HepG2 (cell line): ENCODE measurements around the gene UBE2Q2. TPM values are rescaled to one million over a fixed set of nuclear protein-coding genes. Genes with fewer than 3 reads are reported as not detected.

Source experiments
- ATAC-seq: fragments of 200-7000 bp; cut with Tn5 transposase; 3 replicates; pipeline ENCODE4 v1.9.1; 2020; ENCODE audit warnings: mild to moderate bottlenecking, moderate library complexity
- BruUV-seq: library from RNA; stranded (reverse); fragments of 400-500 nt; replicated peaks from 2 replicates; lab custom pipeline; 2021; lab: Mats Ljungman, UMichigan
- CTCF ChIA-PET: fragments of 300-600 bp; formaldehyde crosslinking; extraction: SDS; loops from one replicate; lab custom pipeline; 2021; ENCODE audit warnings: low total read pairs, inconsistent platforms, low intra/inter-chr PET ratio; lab: Yijun Ruan, JAX
- POLR2A ChIA-PET: fragments of 350-600 bp; sonication (Branson Sonifier 250); formaldehyde crosslinking; loops from one replicate; lab custom pipeline; 2020; ENCODE audit warnings: antibody characterized with exemption, inconsistent platforms; lab: Yijun Ruan, JAX
- DNase-seq: peaks from one replicate; pipeline ENCODE4 v3.0.0-alpha.2; 2015; ENCODE audit warnings: low spot score
- FAIRE-seq: peaks from 3 replicates; lab custom pipeline; 2011; peaks lifted over from hg19 to GRCh38; lab: Jason Lieb, UNC
- H2AFZ ChIP-seq: one replicate; pipeline ENCODE4 v1.6.1; 2011; ENCODE audit warnings: low read length, inconsistent platforms
- H3K27ac ChIP-seq: fragments of 300-600 bp; 3 replicates; pipeline ENCODE4 v1.8.0; 2011; ENCODE audit warnings: mixed run types, mild to moderate bottlenecking, mixed read lengths, low read length, inconsistent platforms; ENCODE audit not compliant: insufficient read depth; ENCODE audit errors: extremely low read length
- H3K27me3 ChIP-seq, 2 experiments: fragments of 200-600 bp in 1 of 2; 2 replicates in 1 of 2; 3 replicates in 1 of 2; pipeline versions ENCODE4 v1.6.0 to v1.8.0; 2011; ENCODE audit warnings: low read length in 2 of 2, mild to moderate bottlenecking in 2 of 2, moderate library complexity in 2 of 2, inconsistent platforms in 1 of 2; ENCODE audit not compliant: insufficient read depth in 2 of 2, control insufficient read depth in 1 of 2
- H3K36me3 ChIP-seq, 2 experiments: fragments of 200-600 bp in 1 of 2; replicated peaks in 1 of 2; 2 replicates in 1 of 2; 3 replicates in 1 of 2; pipeline versions ENCODE4 v1.5.1 to v1.8.0; 2011; ENCODE audit warnings: low read length in 2 of 2, inconsistent platforms in 1 of 2; ENCODE audit not compliant: insufficient read depth in 2 of 2, control insufficient read depth in 1 of 2
- H3K4me1 ChIP-seq: 2 replicates; pipeline ENCODE4 v1.5.1; 2012; ENCODE audit warnings: low read length, inconsistent platforms; ENCODE audit not compliant: insufficient read depth
- H3K4me2 ChIP-seq: 2 replicates; pipeline ENCODE4 v1.6.0; 2011; ENCODE audit warnings: low read depth, low read length, inconsistent platforms
- H3K4me3 ChIP-seq, 3 experiments: fragments of 200-600 bp in 1 of 3; sonication (generic), shearing (Covaris generic) in 1 of 3; replicated peaks in 1 of 3; 2 replicates each; pipeline ENCODE4 v1.5.1; 2011 to 2016; ENCODE audit warnings: low read length in 3 of 3, inconsistent platforms in 2 of 3, low read depth in 2 of 3, mild to moderate bottlenecking in 2 of 3, control low read depth in 1 of 3, mixed read lengths in 1 of 3; ENCODE audit not compliant: insufficient read depth in 1 of 3
- H3K79me2 ChIP-seq: one replicate; pipeline ENCODE4 v1.6.1; 2011; ENCODE audit warnings: low read length, inconsistent platforms; ENCODE audit not compliant: insufficient read depth
- H3K9ac ChIP-seq: 2 replicates; pipeline ENCODE4 v1.6.0; 2011; ENCODE audit warnings: mild to moderate bottlenecking, low read depth, low read length, inconsistent platforms; ENCODE audit not compliant: insufficient read depth
- H3K9me3 ChIP-seq: 2 replicates; pipeline ENCODE4 v1.5.1; 2012; ENCODE audit warnings: mild to moderate bottlenecking, low read length
- H4K20me1 ChIP-seq: 2 replicates; pipeline ENCODE4 v1.6.0; 2011; ENCODE audit warnings: inconsistent platforms, mild to moderate bottlenecking, low read length, moderate library complexity; ENCODE audit not compliant: insufficient read depth
- IKZF5 ChIP-seq: IDR thresholded peaks from 2 replicates; pipeline ENCODE4 v1.6.1; 2018; ENCODE audit warnings: missing genetic modification reagents, mild to moderate bottlenecking, missing compliant biosample characterization
- IRF1 ChIP-seq: sonication (generic); formaldehyde crosslinking; IDR thresholded peaks from 2 replicates; pipeline ENCODE4 v1.4.0; 2020; ENCODE audit warnings: low read depth, mild to moderate bottlenecking, missing genetic modification reagents
- SRSF4 ChIP-seq: fragments of 200-400 bp; formaldehyde crosslinking; IDR thresholded peaks from one replicate; pipeline ENCODE4 v1.6.1; 2018; ENCODE audit warnings: mild to moderate bottlenecking, low read depth, low read length, moderate library complexity; ENCODE audit not compliant: poor library complexity, severe bottlenecking
- ZFP37 ChIP-seq: sonication (generic); formaldehyde crosslinking; IDR thresholded peaks from 2 replicates; pipeline ENCODE4 v1.4.0; 2020; ENCODE audit warnings: missing genetic modification reagents, borderline replicate concordance
- ZNF552 ChIP-seq: sonication (generic); formaldehyde crosslinking; IDR thresholded peaks from 2 replicates; pipeline ENCODE4 v1.9.0; 2022; ENCODE audit warnings: missing genetic modification reagents, mild to moderate bottlenecking, borderline replicate concordance
- ZNF557 ChIP-seq: sonication (generic); formaldehyde crosslinking; IDR thresholded peaks from 2 replicates; pipeline ENCODE4 v1.4.0; 2020; ENCODE audit warnings: missing genetic modification reagents
- ZNF609 ChIP-seq: sonication (generic); formaldehyde crosslinking; IDR thresholded peaks from 2 replicates; pipeline ENCODE4 v1.4.0; 2020; ENCODE audit warnings: mild to moderate bottlenecking, missing genetic modification reagents, borderline replicate concordance
- WGBS: methylation state at CpG from one replicate; pipeline ENCODE4 v1.1.6; 2017; ENCODE audit warnings: low lambda C conversion rate; 5-methylcytosine and 5-hydroxymethylcytosine counted together
- in situ Hi-C: cut with HindIII; loops from 2 replicates; pipeline ENCODE4 v1.10.0; 2017; ENCODE audit warnings: low pct_unique_long_range_greater_than_20kb; ENCODE audit not compliant: extremely low pct_ligation_motif_present
- intact Hi-C: fragments of 100-400 bp; cut with micrococcal nuclease; formaldehyde crosslinking; loops from one replicate; pipeline ENCODE4 v1.10.0; 2022; ENCODE audit not compliant: unreplicated experiment
- polyA plus RNA-seq, 8 experiments: library from polyadenylated mRNA; depleted of rRNA in 3 of 8; stranded (reverse) in 7 of 8; unstranded in 1 of 8; fragments of >200 nt; fragmentation: Illumina TruSeq in 4 of 8; extraction: Trizol in 4 of 8; gene quantifications; 2 replicates each; pipeline versions ENCODE4 v1.2.1 to v1.2.3, GENCODE V29; 2011 to 2016; ENCODE audit warnings: low read depth in 4 of 8, missing spikeins in 1 of 8, mixed read lengths in 1 of 8; ENCODE audit not compliant: insufficient read depth in 1 of 8
- total RNA-seq, 5 experiments: library from RNA; depleted of rRNA; stranded (reverse); fragments of >200 nt; fragmentation: Illumina TruSeq; extraction: Trizol; gene quantifications; 2 replicates each; pipeline ENCODE4 v1.2.3, GENCODE V29; 2016; ENCODE audit warnings: low read depth in 1 of 5
- TF ChIP-seq, protein P1 (sequence below): sonication (generic); formaldehyde crosslinking; IDR thresholded peaks from 2 replicates; pipeline ENCODE4 v1.5.1; 2020; ENCODE audit warnings: mild to moderate bottlenecking, missing genetic modification reagents, borderline replicate concordance
- TF ChIP-seq, protein P2 (sequence below): IDR thresholded peaks from 2 replicates; pipeline ENCODE4 v1.6.1; 2012; ENCODE audit warnings: low read depth, low read length, improper control_type of control experiment

Gene UBE2Q2
- total and polyA plus RNA-seq, 2 of the 13 experiments (the other 11 are each of a cell fraction or from before 2014, with no cell fraction given) = 10.6 to 20.4 TPM

DNA sequence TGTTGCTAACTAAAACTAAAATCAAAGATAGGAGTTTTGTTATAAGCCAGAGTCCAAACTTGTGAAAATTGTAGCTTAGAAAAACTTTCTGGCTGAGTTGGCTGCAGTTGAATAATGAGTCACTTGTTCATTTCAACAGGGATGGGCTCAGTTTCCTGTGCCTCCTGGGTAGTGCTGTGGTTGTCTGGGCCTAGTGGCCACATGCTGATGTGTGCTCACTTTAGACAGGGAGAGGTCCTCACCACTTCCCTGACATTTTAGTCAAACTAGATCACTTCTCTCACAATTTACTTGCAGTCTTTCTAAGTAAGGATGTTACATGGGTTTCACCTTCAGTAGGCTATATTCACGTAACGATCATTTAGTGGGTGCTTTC, 6.3 kb upstream of the UBE2Q2 start:
- Histone ChIP-seq H3K9ac (no peak overlapping the region), H3K79me2 (no peaks in the 10 kb centered on the region), H3K27me3 (peaks cover 4 to 7% of the 10 kb centered on the region in 2 experiments; a peak in 2 of 5 replicates), H3K4me2 (no peak overlapping the region), H3K27ac (no peak overlapping the region), H4K20me1 (no peaks in the 10 kb centered on the region), H3K4me3 (no peak overlapping the region), H3K36me3 (no peaks in the 10 kb centered on the region), H2AFZ (no peak overlapping the region), H3K4me1 (peaks cover 5% of the 10 kb centered on the region; the same call in 1 of the 2 replicates), H3K9me3 (no peaks in the 10 kb centered on the region)
- DNase-seq = no peak
- ChIA-PET POLR2A (no interaction called here), CTCF (no interaction called here)
- no peak for ATAC-seq
- BruUV-seq = no TSS peak
- in situ Hi-C loops (no loop called here), intact Hi-C loops (no loop called here)
- TF ChIP-seq IKZF5 (CRISPR knock-in tag) = no peak
- TF ChIP-seq ZFP37 = no peak
- TF ChIP-seq ZNF609 (CRISPR knock-in tag) = no peak
- no peak for TF ChIP-seq SRSF4
- TF ChIP-seq, protein P1, sequence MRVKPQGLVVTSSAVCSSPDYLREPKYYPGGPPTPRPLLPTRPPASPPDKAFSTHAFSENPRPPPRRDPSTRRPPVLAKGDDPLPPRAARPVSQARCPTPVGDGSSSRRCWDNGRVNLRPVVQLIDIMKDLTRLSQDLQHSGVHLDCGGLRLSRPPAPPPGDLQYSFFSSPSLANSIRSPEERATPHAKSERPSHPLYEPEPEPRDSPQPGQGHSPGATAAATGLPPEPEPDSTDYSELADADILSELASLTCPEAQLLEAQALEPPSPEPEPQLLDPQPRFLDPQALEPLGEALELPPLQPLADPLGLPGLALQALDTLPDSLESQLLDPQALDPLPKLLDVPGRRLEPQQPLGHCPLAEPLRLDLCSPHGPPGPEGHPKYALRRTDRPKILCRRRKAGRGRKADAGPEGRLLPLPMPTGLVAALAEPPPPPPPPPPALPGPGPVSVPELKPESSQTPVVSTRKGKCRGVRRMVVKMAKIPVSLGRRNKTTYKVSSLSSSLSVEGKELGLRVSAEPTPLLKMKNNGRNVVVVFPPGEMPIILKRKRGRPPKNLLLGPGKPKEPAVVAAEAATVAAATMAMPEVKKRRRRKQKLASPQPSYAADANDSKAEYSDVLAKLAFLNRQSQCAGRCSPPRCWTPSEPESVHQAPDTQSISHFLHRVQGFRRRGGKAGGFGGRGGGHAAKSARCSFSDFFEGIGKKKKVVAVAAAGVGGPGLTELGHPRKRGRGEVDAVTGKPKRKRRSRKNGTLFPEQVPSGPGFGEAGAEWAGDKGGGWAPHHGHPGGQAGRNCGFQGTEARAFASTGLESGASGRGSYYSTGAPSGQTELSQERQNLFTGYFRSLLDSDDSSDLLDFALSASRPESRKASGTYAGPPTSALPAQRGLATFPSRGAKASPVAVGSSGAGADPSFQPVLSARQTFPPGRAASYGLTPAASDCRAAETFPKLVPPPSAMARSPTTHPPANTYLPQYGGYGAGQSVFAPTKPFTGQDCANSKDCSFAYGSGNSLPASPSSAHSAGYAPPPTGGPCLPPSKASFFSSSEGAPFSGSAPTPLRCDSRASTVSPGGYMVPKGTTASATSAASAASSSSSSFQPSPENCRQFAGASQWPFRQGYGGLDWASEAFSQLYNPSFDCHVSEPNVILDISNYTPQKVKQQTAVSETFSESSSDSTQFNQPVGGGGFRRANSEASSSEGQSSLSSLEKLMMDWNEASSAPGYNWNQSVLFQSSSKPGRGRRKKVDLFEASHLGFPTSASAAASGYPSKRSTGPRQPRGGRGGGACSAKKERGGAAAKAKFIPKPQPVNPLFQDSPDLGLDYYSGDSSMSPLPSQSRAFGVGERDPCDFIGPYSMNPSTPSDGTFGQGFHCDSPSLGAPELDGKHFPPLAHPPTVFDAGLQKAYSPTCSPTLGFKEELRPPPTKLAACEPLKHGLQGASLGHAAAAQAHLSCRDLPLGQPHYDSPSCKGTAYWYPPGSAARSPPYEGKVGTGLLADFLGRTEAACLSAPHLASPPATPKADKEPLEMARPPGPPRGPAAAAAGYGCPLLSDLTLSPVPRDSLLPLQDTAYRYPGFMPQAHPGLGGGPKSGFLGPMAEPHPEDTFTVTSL (CRISPR knock-in tag) = no peak
- TF ChIP-seq ZNF552 (CRISPR knock-in tag) = no peak
- TF ChIP-seq, protein P2, sequence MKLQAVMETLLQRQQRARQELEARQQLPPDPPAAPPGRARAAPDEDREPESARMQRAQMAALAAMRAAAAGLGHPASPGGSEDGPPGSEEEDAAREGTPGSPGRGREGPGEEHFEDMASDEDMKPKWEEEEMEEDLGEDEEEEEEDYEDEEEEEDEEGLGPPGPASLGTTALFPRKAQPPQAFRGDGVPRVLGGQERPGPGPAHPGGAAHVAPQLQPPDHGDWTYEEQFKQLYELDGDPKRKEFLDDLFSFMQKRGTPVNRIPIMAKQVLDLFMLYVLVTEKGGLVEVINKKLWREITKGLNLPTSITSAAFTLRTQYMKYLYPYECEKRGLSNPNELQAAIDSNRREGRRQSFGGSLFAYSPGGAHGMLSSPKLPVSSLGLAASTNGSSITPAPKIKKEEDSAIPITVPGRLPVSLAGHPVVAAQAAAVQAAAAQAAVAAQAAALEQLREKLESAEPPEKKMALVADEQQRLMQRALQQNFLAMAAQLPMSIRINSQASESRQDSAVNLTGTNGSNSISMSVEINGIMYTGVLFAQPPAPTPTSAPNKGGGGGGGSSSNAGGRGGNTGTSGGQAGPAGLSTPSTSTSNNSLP = no peak
- TF ChIP-seq IRF1 (CRISPR knock-in tag) = no peak
- no peak for TF ChIP-seq ZNF557 (CRISPR knock-in tag)
- WGBS = 91% methylated on average over 2 of the region's 2 CpGs
- no peak for FAIRE-seq
